ENCODE results near the gene OSBPL6.

DNA sequence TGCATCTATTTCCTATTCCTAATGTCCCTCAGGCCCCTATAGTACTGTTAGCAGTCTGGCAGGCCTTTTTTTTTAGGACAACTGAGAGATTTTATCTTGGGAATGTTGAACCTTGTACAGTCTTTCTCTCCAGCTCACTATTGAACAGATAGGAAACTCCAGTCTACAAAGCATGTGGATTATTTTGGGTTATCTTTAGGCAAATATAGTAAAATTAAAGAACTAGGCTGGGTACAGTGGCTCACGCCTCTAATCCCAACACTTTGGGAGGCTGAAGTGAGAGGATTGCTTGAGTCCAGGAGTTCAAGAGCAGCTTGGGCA lies 102.7 kb downstream of the OSBPL6 start:
- TF ChIP-seq ZNF565 (CRISPR knock-in tag; conservative IDR thresholded peaks at IDR 0.05; ENCODE audit: low read depth) (no peak), TCF4 (CRISPR knock-in tag; IDR thresholded peaks at IDR 0.05; ENCODE audit: borderline replicate concordance) (no peak), ESRRG (CRISPR knock-in tag; IDR thresholded peaks at IDR 0.05) (no peak), ZNF8 (CRISPR knock-in tag; IDR thresholded peaks at IDR 0.05) (no peak), TOX (CRISPR knock-in tag; IDR thresholded peaks at IDR 0.05; ENCODE audit: borderline replicate concordance) (no peak), ZC3H10 (CRISPR knock-in tag; IDR thresholded peaks at IDR 0.05) (no peak), ZFP3 (CRISPR knock-in tag; IDR thresholded peaks at IDR 0.05) (no peak), CSDC2 (CRISPR knock-in tag; IDR thresholded peaks at IDR 0.05) (no peak), ZFP30 (CRISPR knock-in tag; IDR thresholded peaks at IDR 0.05) (no peak)
- TF ChIP-seq, protein P1, sequence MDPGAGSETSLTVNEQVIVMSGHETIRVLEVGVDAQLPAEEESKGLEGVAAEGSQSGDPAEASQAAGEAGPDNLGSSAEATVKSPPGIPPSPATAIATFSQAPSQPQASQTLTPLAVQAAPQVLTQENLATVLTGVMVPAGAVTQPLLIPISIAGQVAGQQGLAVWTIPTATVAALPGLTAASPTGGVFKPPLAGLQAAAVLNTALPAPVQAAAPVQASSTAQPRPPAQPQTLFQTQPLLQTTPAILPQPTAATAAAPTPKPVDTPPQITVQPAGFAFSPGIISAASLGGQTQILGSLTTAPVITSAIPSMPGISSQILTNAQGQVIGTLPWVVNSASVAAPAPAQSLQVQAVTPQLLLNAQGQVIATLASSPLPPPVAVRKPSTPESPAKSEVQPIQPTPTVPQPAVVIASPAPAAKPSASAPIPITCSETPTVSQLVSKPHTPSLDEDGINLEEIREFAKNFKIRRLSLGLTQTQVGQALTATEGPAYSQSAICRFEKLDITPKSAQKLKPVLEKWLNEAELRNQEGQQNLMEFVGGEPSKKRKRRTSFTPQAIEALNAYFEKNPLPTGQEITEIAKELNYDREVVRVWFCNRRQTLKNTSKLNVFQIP (CRISPR knock-in tag; IDR thresholded peaks at IDR 0.05; ENCODE audit: borderline replicate concordance, low read depth) = no peak
- TF ChIP-seq, protein P2, sequence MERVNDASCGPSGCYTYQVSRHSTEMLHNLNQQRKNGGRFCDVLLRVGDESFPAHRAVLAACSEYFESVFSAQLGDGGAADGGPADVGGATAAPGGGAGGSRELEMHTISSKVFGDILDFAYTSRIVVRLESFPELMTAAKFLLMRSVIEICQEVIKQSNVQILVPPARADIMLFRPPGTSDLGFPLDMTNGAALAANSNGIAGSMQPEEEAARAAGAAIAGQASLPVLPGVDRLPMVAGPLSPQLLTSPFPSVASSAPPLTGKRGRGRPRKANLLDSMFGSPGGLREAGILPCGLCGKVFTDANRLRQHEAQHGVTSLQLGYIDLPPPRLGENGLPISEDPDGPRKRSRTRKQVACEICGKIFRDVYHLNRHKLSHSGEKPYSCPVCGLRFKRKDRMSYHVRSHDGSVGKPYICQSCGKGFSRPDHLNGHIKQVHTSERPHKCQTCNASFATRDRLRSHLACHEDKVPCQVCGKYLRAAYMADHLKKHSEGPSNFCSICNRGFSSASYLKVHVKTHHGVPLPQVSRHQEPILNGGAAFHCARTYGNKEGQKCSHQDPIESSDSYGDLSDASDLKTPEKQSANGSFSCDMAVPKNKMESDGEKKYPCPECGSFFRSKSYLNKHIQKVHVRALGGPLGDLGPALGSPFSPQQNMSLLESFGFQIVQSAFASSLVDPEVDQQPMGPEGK (CRISPR knock-in tag; IDR thresholded peaks at IDR 0.05; ENCODE audit: borderline replicate concordance) = no peak
